ENCODE measurements around the gene BCAS3. TPM values are rescaled to one million over a fixed set of nuclear protein-coding genes. Genes with fewer than 3 reads are reported as not detected.

BCAS3 gene
- polyA plus RNA-seq, 1 donor from 2014 or later, result 21.6 TPM

DNA sequence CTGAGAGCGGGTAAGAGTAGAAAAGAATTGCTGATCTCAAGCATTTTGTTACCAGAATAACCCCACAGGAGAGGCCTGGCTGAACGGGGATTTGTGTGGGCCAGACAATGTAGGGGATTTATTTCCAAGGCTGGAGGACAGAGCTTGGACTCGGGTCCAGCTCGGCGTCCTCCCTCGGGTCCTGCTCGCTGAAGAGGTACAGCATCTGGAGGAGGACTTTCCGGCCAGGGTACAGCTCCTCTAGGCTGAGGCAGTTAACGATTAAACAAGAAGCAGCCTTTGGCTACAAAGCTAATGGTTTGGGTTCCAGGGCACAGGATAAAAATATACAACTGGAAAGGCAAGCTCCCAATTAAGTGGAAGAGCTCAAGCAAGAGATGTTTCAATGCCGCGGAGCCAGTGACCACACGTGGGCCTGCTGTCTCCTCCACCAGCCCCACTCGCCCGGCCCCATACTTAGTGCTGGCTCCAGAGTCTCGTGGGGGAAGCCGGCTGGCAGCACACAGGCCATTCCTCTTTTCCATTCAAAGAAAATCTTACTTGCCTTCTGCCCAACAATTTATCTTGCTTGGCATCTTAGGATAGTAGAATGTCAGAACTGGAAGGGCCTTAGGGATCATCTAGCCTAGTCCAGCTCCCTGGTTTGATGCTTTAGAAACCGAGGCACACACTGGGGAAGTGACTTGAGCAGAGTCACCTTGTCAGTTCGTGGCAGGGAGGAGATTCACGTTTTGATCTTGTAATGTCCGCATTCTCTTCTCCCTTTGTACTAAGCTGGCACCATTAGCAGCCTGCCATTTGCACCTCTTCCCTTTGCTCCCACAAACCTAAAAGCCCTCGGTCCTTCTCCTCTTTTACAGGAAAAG, 636.0 kb downstream of the BCAS3 start:
- no peaks in the 10 kb centered on the region for H3K27me3 ChIP-seq (ENCODE audit: insufficient read depth, low read depth, low read length)
- no peak overlapping the region for H3K27ac ChIP-seq (ENCODE audit: low read length)
- H3K36me3 ChIP-seq (ENCODE audit: insufficient read depth, low read length), result no peaks in the 10 kb centered on the region
- H3K4me3 ChIP-seq (ENCODE audit: low read length), result no peak overlapping the region
- no peaks in the 10 kb centered on the region for H3K79me2 ChIP-seq (replicated peaks; ENCODE audit: insufficient read depth, low read length)
- no peak overlapping the region for H3K4me2 ChIP-seq (ENCODE audit: low read length)
- no peaks in the 10 kb centered on the region for H3K9me2 ChIP-seq (ENCODE audit: insufficient read depth, low read length)
- no peaks in the 10 kb centered on the region for H3F3A ChIP-seq (ENCODE audit: insufficient read depth, low read length, poor library complexity, severe bottlenecking)
- no peaks in the 10 kb centered on the region for H3K9me3 ChIP-seq (ENCODE audit: low read length)
- H4K20me1 ChIP-seq (ENCODE audit: insufficient read depth), result no peaks in the 10 kb centered on the region
- TF ChIP-seq TAF1 (IDR thresholded peaks at IDR 0.05; ENCODE audit: low read depth) (no peak), EZH2 (IDR thresholded peaks at IDR 0.05; ENCODE audit: borderline replicate concordance, insufficient read depth, low read length, poor library complexity, severe bottlenecking) (no peak), EP300 (conservative IDR thresholded peaks at IDR 0.05; ENCODE audit: poor library complexity, severe bottlenecking) (no peak), POLR2AphosphoS5 (IDR thresholded peaks at IDR 0.05) (no peak), MXI1 (conservative IDR thresholded peaks at IDR 0.05; ENCODE audit: poor library complexity, severe bottlenecking) (no peak), SMC3 (conservative IDR thresholded peaks at IDR 0.05; ENCODE audit: poor library complexity) (no peak), RAD21 (conservative IDR thresholded peaks at IDR 0.05) (no peak)
- TF ChIP-seq, protein P1, sequence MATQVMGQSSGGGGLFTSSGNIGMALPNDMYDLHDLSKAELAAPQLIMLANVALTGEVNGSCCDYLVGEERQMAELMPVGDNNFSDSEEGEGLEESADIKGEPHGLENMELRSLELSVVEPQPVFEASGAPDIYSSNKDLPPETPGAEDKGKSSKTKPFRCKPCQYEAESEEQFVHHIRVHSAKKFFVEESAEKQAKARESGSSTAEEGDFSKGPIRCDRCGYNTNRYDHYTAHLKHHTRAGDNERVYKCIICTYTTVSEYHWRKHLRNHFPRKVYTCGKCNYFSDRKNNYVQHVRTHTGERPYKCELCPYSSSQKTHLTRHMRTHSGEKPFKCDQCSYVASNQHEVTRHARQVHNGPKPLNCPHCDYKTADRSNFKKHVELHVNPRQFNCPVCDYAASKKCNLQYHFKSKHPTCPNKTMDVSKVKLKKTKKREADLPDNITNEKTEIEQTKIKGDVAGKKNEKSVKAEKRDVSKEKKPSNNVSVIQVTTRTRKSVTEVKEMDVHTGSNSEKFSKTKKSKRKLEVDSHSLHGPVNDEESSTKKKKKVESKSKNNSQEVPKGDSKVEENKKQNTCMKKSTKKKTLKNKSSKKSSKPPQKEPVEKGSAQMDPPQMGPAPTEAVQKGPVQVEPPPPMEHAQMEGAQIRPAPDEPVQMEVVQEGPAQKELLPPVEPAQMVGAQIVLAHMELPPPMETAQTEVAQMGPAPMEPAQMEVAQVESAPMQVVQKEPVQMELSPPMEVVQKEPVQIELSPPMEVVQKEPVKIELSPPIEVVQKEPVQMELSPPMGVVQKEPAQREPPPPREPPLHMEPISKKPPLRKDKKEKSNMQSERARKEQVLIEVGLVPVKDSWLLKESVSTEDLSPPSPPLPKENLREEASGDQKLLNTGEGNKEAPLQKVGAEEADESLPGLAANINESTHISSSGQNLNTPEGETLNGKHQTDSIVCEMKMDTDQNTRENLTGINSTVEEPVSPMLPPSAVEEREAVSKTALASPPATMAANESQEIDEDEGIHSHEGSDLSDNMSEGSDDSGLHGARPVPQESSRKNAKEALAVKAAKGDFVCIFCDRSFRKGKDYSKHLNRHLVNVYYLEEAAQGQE (IDR thresholded peaks at IDR 0.05; ENCODE audit: borderline replicate concordance), result no peak
- TF ChIP-seq, protein P2, sequence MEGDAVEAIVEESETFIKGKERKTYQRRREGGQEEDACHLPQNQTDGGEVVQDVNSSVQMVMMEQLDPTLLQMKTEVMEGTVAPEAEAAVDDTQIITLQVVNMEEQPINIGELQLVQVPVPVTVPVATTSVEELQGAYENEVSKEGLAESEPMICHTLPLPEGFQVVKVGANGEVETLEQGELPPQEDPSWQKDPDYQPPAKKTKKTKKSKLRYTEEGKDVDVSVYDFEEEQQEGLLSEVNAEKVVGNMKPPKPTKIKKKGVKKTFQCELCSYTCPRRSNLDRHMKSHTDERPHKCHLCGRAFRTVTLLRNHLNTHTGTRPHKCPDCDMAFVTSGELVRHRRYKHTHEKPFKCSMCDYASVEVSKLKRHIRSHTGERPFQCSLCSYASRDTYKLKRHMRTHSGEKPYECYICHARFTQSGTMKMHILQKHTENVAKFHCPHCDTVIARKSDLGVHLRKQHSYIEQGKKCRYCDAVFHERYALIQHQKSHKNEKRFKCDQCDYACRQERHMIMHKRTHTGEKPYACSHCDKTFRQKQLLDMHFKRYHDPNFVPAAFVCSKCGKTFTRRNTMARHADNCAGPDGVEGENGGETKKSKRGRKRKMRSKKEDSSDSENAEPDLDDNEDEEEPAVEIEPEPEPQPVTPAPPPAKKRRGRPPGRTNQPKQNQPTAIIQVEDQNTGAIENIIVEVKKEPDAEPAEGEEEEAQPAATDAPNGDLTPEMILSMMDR (IDR thresholded peaks at IDR 0.05; ENCODE audit: poor library complexity, severe bottlenecking), result no peak
- H3K9ac ChIP-seq (ENCODE audit: low read length), result no peak overlapping the region
- H2AFZ ChIP-seq (ENCODE audit: low read depth, low read length), result no peak overlapping the region

DNA sequence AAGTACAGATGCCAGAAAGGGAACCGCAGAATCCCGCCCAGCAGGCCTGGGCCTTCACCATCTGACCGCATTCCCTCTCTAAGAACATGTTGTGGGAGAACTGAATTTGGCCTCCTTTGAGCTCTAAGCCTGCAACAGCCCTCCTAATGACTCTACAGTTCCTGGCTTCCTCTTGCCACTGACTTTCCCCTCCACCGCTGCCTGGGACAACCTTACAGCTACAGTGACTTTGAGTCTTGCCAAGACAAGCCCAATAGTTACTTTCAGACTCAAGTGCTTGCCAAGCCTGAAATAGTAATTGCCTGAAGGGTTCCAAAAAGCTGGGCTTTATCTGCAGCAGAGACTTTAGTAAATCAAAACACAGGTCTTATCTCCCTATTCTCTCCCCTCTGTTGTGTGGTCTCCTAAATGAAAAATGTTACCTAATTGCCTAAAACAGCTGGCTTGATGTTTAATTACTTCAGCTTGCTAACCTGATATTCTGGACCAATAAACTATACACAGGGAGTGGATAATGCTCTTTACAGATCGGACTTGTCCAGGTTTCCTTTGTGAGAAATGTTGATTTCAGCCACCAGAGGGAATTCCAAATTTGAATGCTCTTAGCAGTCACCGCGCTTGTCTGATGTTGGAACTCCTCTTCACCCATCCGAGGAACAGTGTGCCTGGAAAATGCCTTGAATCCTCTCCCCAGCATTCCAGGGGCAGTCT, 636.9 kb downstream of the BCAS3 start:
- Histone ChIP-seq H3K4me3 (ENCODE audit: low read length) (no peak overlapping the region), H3K4me2 (ENCODE audit: low read length) (no peak overlapping the region), H3K27ac (ENCODE audit: low read length) (no peak overlapping the region)

More for the DNA sequence above, 636.9 kb downstream of the BCAS3 start:
- Histone ChIP-seq H3K9me3 (ENCODE audit: low read length) (no peaks in the 10 kb centered on the region), H2AFZ (ENCODE audit: low read depth, low read length) (no peak overlapping the region), H3K9ac (ENCODE audit: low read length) (no peak overlapping the region), H3K9me2 (ENCODE audit: insufficient read depth, low read length) (no peaks in the 10 kb centered on the region), H3K79me2 (replicated peaks; ENCODE audit: insufficient read depth, low read length) (no peaks in the 10 kb centered on the region), H3F3A (ENCODE audit: insufficient read depth, low read length, poor library complexity, severe bottlenecking) (no peaks in the 10 kb centered on the region), H3K36me3 (ENCODE audit: insufficient read depth, low read length) (no peaks in the 10 kb centered on the region), H4K20me1 (ENCODE audit: insufficient read depth) (no peaks in the 10 kb centered on the region), H3K27me3 (ENCODE audit: insufficient read depth, low read depth, low read length) (no peaks in the 10 kb centered on the region)
- no peak for TF ChIP-seq SMC3 (conservative IDR thresholded peaks at IDR 0.05; ENCODE audit: poor library complexity)
- TF ChIP-seq EZH2 (IDR thresholded peaks at IDR 0.05; ENCODE audit: borderline replicate concordance, insufficient read depth, low read length, poor library complexity, severe bottlenecking), result no peak
- no peak for TF ChIP-seq EP300 (conservative IDR thresholded peaks at IDR 0.05; ENCODE audit: poor library complexity, severe bottlenecking)
